ENCODE measurements around the gene RHOB.
"Not testable (repeated sequence)": the region's sequence is repeated elsewhere in the genome, so short reads cannot be mapped to it uniquely, and the experiment has no call there.

RHOB gene

DNA sequence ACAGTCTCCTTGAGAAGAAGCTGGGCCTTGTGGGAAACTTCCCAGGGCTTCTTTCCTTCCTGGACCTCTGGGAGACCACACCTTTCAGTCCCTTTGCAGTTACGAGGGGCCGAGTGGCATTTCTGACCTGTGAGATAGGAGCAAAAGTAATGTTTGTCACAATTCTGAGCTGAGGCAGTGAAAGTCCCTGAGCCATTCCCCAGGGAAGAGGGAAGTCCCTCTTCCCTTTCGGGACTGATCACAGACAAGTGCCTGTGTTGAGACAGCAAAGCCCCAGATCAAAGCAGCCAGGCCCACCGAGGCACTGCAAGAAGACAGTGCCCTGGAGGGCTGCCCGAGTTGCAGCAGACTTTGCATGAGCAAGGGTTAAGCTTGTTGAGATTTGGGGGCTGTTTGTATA, 41.9 kb downstream of the RHOB start:
- no peak for TF ChIP-seq ZNF274 (IDR thresholded peaks at IDR 0.05; ENCODE audit: low read depth, low read length)
- H3K4me3 ChIP-seq (ENCODE audit: low read length), result no peak overlapping the region

DNA sequence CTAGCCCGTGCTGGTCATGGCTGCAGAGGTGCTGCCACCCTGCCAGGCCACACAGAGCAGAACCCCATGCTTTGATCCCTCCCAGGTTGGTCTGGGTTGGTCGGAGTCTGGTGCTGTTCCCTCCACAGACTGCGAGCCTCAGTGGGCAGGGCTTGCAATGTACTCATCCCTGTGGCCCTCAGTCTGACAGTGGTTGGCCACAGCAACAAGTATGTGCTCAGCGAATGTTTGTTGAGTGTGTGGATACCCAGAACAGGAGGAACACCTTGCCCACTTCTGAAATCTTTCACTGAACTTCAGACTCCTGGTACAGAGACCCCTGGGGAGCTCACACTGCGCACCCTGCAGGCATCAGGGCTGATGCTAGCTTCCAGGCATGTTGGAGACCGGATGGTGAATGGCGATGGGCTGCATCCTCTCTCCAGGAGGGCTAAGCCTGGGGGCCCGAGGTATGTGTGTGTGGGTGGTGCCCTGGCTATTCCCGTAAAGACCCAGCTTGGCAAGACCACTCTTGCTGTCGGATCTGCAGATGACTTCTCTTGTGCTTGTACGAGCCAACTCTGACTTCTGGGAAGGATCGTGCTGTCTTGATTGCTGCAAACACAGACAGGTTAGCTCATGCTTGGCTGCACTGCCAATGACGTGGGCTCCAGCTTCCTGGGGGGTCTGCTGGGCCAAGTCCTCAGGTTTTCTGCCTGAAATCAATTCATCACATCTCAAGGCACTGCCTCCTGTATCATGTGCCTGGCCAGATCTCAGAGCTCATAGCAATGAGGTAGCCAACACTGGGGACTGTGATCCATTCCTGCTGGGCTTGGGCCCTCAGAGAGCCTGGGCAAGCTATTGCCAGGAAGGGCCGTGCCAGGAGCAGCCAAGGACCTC, 43.7 kb downstream of the RHOB start:
- no peak for TF ChIP-seq ZNF274 (IDR thresholded peaks at IDR 0.05; ENCODE audit: low read depth, low read length)
- H3K4me3 ChIP-seq (ENCODE audit: low read length), result no peak overlapping the region

DNA sequence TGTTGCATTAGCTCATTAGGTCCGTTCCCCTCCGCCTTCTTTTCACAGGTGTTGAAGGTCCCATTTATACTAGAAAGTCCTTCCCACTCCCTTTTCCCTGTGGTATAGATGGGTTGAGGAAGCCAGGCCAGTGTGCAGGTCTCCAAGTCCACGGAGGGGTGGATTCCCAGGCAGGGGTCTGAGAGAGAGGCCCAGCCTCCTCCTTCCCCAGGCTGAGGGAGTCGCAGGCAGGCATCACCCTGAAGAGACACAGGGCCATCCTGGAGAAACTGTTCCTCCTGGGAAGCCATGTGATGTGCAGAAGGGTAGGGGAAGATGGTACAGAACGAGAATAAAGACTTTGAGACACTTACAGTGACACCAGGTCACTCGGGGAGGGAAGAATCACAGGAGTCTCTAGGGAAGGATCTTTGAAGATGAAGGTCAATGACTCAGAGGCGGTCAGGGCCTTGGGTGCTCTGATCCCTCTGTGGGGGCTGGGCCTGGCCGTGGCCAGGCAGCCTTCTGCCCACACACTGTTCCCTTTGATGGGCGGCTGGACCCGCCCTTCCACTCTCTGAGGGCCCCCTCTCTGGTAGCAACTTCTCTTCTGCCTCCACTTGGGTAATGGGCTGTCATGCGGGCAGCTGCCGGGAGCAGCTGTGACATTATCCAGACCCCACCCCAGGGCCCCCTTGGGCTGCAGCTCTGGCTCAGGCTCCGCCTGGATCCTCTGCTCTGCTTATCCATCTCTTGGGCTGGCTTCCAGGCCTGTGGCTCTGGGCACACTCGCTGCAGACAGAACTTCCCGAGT, 45.1 kb downstream of the RHOB start:
- no peak for TF ChIP-seq ZNF274 (IDR thresholded peaks at IDR 0.05; ENCODE audit: low read depth, low read length)
- H3K4me3 ChIP-seq (ENCODE audit: low read length), result no peak overlapping the region

DNA sequence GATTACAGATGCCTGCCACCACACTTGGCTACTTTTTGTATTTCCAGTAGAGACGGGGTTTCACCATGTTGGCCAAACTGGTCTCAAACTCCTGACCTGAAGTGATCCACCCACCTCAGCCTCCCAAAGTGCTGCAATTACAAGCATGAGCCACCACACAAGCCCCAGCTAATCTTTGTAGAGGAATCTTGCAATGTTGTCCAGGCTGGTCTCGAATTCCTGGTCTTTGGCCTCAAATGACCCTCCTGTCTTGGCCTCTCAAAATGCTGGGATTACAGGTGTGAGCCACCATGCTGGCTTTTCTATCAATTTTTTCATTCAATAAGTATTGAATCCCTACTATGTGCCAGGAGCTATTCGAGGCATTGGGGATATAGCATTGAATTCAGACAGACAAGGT, 46.2 kb downstream of the RHOB start:
- not testable (repeated sequence) for H3K4me3 ChIP-seq (ENCODE audit: low read length)

DNA sequence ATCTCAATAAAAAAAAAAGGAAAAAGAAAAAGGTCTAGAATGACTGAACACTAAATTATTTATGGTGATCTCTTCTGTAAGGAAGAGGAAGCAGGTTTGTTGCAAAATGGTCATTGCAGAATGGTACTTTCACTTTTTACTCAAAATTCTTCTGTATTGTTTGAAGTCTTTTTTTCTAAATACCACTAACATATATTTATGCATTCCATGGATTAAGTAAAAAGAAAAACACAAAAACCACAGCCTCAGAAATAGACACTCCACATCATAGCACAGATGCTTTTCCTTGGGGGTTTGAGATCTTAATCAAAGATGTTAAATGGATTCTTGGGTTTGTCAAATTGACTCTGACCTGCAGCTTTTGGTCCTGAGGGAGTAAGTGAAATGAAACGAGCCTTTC, 47.4 kb downstream of the RHOB start:
- no peak for TF ChIP-seq ZNF274 (IDR thresholded peaks at IDR 0.05; ENCODE audit: low read depth, low read length)
- H3K4me3 ChIP-seq (ENCODE audit: low read length), result no peak overlapping the region

DNA sequence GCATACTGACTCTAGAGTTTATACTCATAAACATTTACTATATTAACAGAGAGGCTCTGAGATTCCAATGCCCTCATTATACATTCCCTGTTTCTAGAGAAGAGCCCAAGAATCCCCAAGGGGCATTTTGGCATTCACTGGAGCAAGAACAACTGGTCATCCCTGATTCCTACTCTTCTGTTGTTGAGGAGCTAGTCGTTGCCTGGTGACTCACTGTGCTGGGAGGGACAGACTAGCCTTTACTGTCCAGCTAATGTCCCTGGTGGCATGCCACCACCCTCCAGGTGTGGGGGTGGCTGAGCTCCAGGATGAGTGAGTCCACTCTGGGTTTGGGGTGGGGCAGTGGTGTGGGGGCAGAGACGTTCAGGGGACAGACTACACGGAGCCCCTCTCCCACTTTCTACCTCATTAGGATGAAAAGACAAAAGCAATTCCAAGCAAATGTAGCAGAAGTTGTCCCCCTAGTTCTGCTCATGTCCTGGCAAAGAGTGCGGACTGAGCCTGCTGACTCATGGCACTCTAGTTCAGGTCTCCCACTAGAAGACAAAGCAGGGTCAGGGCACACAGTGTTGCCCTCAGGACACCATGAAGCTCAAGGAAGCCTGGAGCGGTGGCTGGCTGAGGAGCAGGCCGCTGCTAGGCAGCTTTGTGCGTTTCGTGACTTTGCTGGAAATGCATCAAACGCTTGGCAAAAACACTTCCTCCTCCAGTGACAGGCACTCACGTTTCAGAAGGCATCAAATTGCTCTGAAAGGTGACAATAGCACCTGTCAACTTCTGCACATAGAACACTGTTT, 49.4 kb downstream of the RHOB start:
- no peak overlapping the region for H3K4me3 ChIP-seq (ENCODE audit: low read length)
- no peak for TF ChIP-seq ZNF274 (IDR thresholded peaks at IDR 0.05; ENCODE audit: low read depth, low read length)

DNA sequence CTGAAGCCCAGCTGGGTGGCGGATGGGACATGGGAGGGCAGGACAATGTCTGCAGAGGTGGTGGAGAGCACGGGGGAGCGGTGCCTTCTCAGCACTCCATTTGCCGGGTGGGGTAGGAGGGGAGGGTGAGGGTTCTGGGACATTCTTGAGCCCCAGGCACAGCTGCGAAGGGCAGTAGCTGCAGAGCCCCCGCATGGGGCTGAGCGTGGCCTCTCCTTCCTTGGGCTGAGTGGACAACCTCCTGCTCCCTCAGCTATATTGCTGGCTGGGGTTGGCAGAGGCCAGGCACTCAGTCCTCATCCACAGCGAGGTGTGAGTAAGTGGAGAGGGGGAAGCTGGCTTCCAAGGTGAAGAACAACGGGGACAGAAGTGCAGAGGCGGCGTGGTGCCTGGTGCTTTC, 50.1 kb downstream of the RHOB start:
- TF ChIP-seq ZNF274 (IDR thresholded peaks at IDR 0.05; ENCODE audit: low read depth, low read length), result no peak
- H3K4me3 ChIP-seq (ENCODE audit: low read length), result no peak overlapping the region

Measured in GM08714 (cell line).